Measurements from ENCODE around the gene IGLON5. TPM values are rescaled to one million over a fixed set of nuclear protein-coding genes. Genes with fewer than 3 reads are reported as not detected.

The IGLON5 gene
- total RNA-seq, 2 experiments from 2014 or later: not detected

GRCh38 chr19:51367255-51367564 lies 55.8 kb downstream of the IGLON5 start:
- TF ChIP-seq EZH2phosphoT487 (IDR thresholded peaks at IDR 0.05; ENCODE audit: borderline replicate concordance, low read depth, low read length): no peak
- TF ChIP-seq, protein P1, sequence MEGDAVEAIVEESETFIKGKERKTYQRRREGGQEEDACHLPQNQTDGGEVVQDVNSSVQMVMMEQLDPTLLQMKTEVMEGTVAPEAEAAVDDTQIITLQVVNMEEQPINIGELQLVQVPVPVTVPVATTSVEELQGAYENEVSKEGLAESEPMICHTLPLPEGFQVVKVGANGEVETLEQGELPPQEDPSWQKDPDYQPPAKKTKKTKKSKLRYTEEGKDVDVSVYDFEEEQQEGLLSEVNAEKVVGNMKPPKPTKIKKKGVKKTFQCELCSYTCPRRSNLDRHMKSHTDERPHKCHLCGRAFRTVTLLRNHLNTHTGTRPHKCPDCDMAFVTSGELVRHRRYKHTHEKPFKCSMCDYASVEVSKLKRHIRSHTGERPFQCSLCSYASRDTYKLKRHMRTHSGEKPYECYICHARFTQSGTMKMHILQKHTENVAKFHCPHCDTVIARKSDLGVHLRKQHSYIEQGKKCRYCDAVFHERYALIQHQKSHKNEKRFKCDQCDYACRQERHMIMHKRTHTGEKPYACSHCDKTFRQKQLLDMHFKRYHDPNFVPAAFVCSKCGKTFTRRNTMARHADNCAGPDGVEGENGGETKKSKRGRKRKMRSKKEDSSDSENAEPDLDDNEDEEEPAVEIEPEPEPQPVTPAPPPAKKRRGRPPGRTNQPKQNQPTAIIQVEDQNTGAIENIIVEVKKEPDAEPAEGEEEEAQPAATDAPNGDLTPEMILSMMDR (conservative IDR thresholded peaks at IDR 0.05; ENCODE audit: low read length): no peak
- Histone ChIP-seq H3K79me2 (ENCODE audit: insufficient read depth, low read depth, low read length) (peaks cover 10% of the 10 kb centered on the region; the same call in 1 of the 2 replicates), H3K4me3 (ENCODE audit: low read depth, low read length, poor library complexity, severe bottlenecking) (peak overlapping the region; percentile 78), H4K20me1 (ENCODE audit: insufficient read depth, low read length) (no peaks in the 10 kb centered on the region), H3K36me3 (ENCODE audit: insufficient read depth, low read length) (no peaks in the 10 kb centered on the region), H3K4me1 (ENCODE audit: insufficient read depth, low read length, poor library complexity, severe bottlenecking) (peaks cover 32% of the 10 kb centered on the region), H3K9me2 (ENCODE audit: insufficient read depth, low read length) (no peaks in the 10 kb centered on the region), H3K4me2 (ENCODE audit: low read length) (peak overlapping the region; percentile 86), H3K27ac (ENCODE audit: low read depth, low read length, poor library complexity, severe bottlenecking) (peak overlapping the region; percentile 79), H3K9me3 (ENCODE audit: low read length) (no peaks in the 10 kb centered on the region), H2AFZ (ENCODE audit: low read length) (peak overlapping the region; percentile 18; the same call in 1 of the 2 replicates)
- no peak for DNase-seq (ENCODE audit: low spot score)
- CTCF ChIA-PET (ENCODE audit: unreplicated experiment): interaction anchor here (0.6 kb wide), 1 partner anchor 28 kb away, joined by 3 read pairs; no protein-coding TSS in a partner anchor
- BruUV-seq (replicated peaks): no TSS peak
- POLR2A ChIA-PET: interaction anchor here (0.7 to 1.3 kb wide), 4 partner anchors 28 to 346 kb away, joined by 3 to 6 read pairs (median 4); partner anchors contain the start of gene SIGLEC10
- intact Hi-C loops (cut with micrococcal nuclease; ENCODE audit: unreplicated experiment): loop anchor here (1.0 to 2.0 kb wide), 2 partner anchors 28 to 50 kb away; partner anchors contain the start of gene SIGLEC10

- POLR2A ChIA-PET: interaction anchor here (0.7 to 1.3 kb wide), 5 partner anchors 28 to 347 kb away, joined by 3 to 6 read pairs (median 4); partner anchors contain the start of gene SIGLEC10
Measured at GRCh38 chr19:51367565-51368365, 56.3 kb downstream of the IGLON5 start.

More at GRCh38 chr19:51367565-51368365, 56.3 kb downstream of the IGLON5 start:
- CTCF ChIA-PET (ENCODE audit: unreplicated experiment): interaction anchor here (0.6 kb wide), 1 partner anchor 28 kb away, joined by 3 read pairs; no protein-coding TSS in a partner anchor
- Histone ChIP-seq H3K4me3 (ENCODE audit: low read depth, low read length, poor library complexity, severe bottlenecking) (peak overlapping the region; percentile 78), H3K4me1 (ENCODE audit: insufficient read depth, low read length, poor library complexity, severe bottlenecking) (peaks cover 32% of the 10 kb centered on the region), H3K9me3 (ENCODE audit: low read length) (no peaks in the 10 kb centered on the region), H3K79me2 (ENCODE audit: insufficient read depth, low read depth, low read length) (peaks cover 10% of the 10 kb centered on the region; the same call in 1 of the 2 replicates), H3K27ac (ENCODE audit: low read depth, low read length, poor library complexity, severe bottlenecking) (peak overlapping the region; percentile 79), H4K20me1 (ENCODE audit: insufficient read depth, low read length) (no peaks in the 10 kb centered on the region), H3K4me2 (ENCODE audit: low read length) (peak overlapping the region; percentile 95), H2AFZ (ENCODE audit: low read length) (peak overlapping the region; percentile 73), H3K36me3 (ENCODE audit: insufficient read depth, low read length) (no peaks in the 10 kb centered on the region), H3K9me2 (ENCODE audit: insufficient read depth, low read length) (no peaks in the 10 kb centered on the region)
- BruUV-seq (replicated peaks): TSS peak; percentile 54
- peak; percentile 98 for DNase-seq (ENCODE audit: low spot score)
- intact Hi-C loops (cut with micrococcal nuclease; ENCODE audit: unreplicated experiment): loop anchor here (1.0 to 2.0 kb wide), 2 partner anchors 28 to 49 kb away; partner anchors contain the start of gene SIGLEC10
- TF ChIP-seq, protein P1 (conservative IDR thresholded peaks at IDR 0.05; ENCODE audit: low read length): no peak

Measured in OCI-LY7 (cell line).